ENCODE data around the gene CCDC186. TPM values are rescaled to one million over a fixed set of nuclear protein-coding genes. Genes with fewer than 3 reads are reported as not detected.

Gene CCDC186
- total and polyA plus RNA-seq, 2 of the 8 experiments (the other 6 are each of a cell fraction or from before 2014, with no cell fraction given), result 3.0 to 30.3 TPM

DNA sequence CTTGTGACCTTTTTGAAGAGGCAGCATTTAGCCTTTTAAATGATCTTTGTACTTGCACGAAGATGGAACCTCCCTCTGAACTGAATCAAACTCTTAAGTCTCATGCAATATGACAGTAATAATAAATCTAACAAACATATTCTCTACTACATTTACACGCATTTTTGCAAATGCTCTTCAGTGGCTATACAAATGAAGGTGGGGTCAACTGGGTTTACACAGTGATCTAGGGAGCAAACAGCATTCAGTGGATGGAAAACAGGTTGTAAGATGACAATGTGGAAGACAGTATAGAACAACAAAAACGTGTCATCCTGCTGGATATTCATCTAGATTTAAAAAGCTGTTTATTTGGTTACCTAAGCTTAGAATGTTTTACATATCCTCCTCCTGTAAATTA, 7.5 kb downstream of the CCDC186 start:
- no peak overlapping the region for H3K9ac ChIP-seq (replicated peaks in 1 of 4; ENCODE audit: extremely low read depth in 1 of 4, low read depth in 3 of 4, low read length in 3 of 4)
- DNase-seq (ENCODE audit: low read depth in 1 of 2, low spot score in 2 of 2) (no peak), FAIRE-seq (no peak)
- H3K4me2 ChIP-seq (ENCODE audit: insufficient read depth in 1 of 2, low read depth in 2 of 2, low read length in 2 of 2), result peak overlapping the region; percentile 50 to 53; a peak in 3 of 4 replicates
- H3K9me3 ChIP-seq (ENCODE audit: insufficient read depth in 2 of 2, low read depth in 1 of 2, low read length in 1 of 2), result peaks cover 5 to 11% of the 10 kb centered on the region in 2 experiments
- no peak overlapping the region for H3K4ac ChIP-seq (replicated peaks; ENCODE audit: insufficient read length, low read depth, low read length)
- no peak overlapping the region for H3K14ac ChIP-seq (ENCODE audit: insufficient read length)
- H3K23me2 ChIP-seq (ENCODE audit: low read depth, low read length), result no peaks in the 10 kb centered on the region; the same call in 1 of the 2 replicates
- no peak overlapping the region for H2BK5ac ChIP-seq (ENCODE audit: low read depth, low read length)
- H3K56ac ChIP-seq (replicated peaks; ENCODE audit: insufficient read length, low read depth, low read length), result no peak overlapping the region
- no peak overlapping the region for H2AK5ac ChIP-seq (ENCODE audit: low read depth, low read length)
- no peak overlapping the region for H3K27ac ChIP-seq (ENCODE audit: low read depth, low read length)
- H4K5ac ChIP-seq (ENCODE audit: insufficient read length, low read depth, low read length), result peak overlapping the region; percentile 10
- H3K18ac ChIP-seq (ENCODE audit: extremely low read depth, low read length), result no peak overlapping the region
- peaks cover 0 to 10% (median 0%) of the 10 kb centered on the region in 4 experiments; a peak in 4 of 7 replicates for H3K4me1 ChIP-seq (replicated peaks in 1 of 4; ENCODE audit: control insufficient read depth in 3 of 4, insufficient read depth in 4 of 4, low read length in 3 of 4)
- no peak overlapping the region for H2AFZ ChIP-seq (ENCODE audit: low read length)
- H2BK15ac ChIP-seq (ENCODE audit: low read length), result no peak overlapping the region
- no peak overlapping the region for H2BK20ac ChIP-seq (ENCODE audit: low read length)
- H3K79me2 ChIP-seq (ENCODE audit: control insufficient read depth in 1 of 2, insufficient read depth in 2 of 2, low read length in 2 of 2), result peaks cover 0 to 95% of the 10 kb centered on the region in 2 experiments; a peak in 2 of 4 replicates
- WGBS, 2 experiments (ENCODE audit: extremely low coverage in 1 of 2, insufficient coverage in 1 of 2, insufficient read length in 1 of 2, insufficient replicate concordance in 2 of 2, low coverage in 1 of 2, low lambda C conversion rate in 2 of 2, missing lambda C conversion rate in 1 of 2), result 60% methylated on average over 3 of the region's 3 CpGs; no CpG with 5 or more reads in 1 of the 2 experiments
- H3K4me3 ChIP-seq (ENCODE audit: extremely low read depth in 1 of 4, insufficient read depth in 2 of 4, low read depth in 3 of 4, low read length in 4 of 4), result peak overlapping the region in 1 of 4 experiments; percentile 33; a peak in 1 of 8 replicates
- ChIA-PET CTCF (ENCODE audit: partially characterized antibody) (interaction anchor here (1.1 kb wide), 1 partner anchor 66 kb away, joined by 4 read pairs; no protein-coding TSS in a partner anchor), POLR2A (ENCODE audit: partially characterized antibody) (no interaction called here)
- no peaks in the 10 kb centered on the region; the same call in none of the 2 replicates for H3K79me1 ChIP-seq (ENCODE audit: low read depth, low read length)
- H4K91ac ChIP-seq (replicated peaks; ENCODE audit: insufficient read length, low read length), result no peak overlapping the region
- no peak overlapping the region for H2BK12ac ChIP-seq (ENCODE audit: low read depth, low read length)
- no peak overlapping the region for H2BK120ac ChIP-seq (replicated peaks; ENCODE audit: low read depth, low read length)
- peaks cover 0 to 16% (median 3%) of the 10 kb centered on the region in 4 experiments; a peak in 2 of 8 replicates for H3K36me3 ChIP-seq (ENCODE audit: control insufficient read depth in 2 of 4, insufficient read depth in 4 of 4, low read length in 3 of 4)
- peaks cover 0 to 3% of the 10 kb centered on the region in 2 experiments for H4K20me1 ChIP-seq (replicated peaks in 1 of 2; ENCODE audit: control insufficient read depth in 1 of 2, insufficient read depth in 2 of 2, low read length in 2 of 2)
- no peak overlapping the region for H4K8ac ChIP-seq (ENCODE audit: extremely low read depth, insufficient read depth, low read length)
- no peak overlapping the region for H3K23ac ChIP-seq (ENCODE audit: insufficient read length)
- H3K27me3 ChIP-seq (replicated peaks in 1 of 4; ENCODE audit: control insufficient read depth in 3 of 4, extremely low read depth in 1 of 4, insufficient read depth in 3 of 4, low read length in 3 of 4), result no peaks in the 10 kb centered on the region
- TF ChIP-seq GTF2F1 (IDR thresholded peaks at IDR 0.05; ENCODE audit: borderline replicate concordance, low read depth, low read length) (no peak), BCL11A (IDR thresholded peaks at IDR 0.05; ENCODE audit: low read depth in 2 of 2, low read length in 2 of 2) (no peak), NRF1 (IDR thresholded peaks at IDR 0.05; ENCODE audit: low read depth, low read length) (peak; percentile 9; the same call in 1 of the 2 replicates)
- TF ChIP-seq, protein P1, sequence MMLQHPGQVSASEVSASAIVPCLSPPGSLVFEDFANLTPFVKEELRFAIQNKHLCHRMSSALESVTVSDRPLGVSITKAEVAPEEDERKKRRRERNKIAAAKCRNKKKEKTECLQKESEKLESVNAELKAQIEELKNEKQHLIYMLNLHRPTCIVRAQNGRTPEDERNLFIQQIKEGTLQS (IDR thresholded peaks at IDR 0.05; ENCODE audit: insufficient read depth, low read depth, low read length), result no peak
